ENCODE results near the gene B3GNT7.

B3GNT7 gene

GRCh38 chr2:231359948-231360347, 35.6 kb upstream of the B3GNT7 start:
- H3K9ac ChIP-seq (ENCODE audit: low read length), result no peak overlapping the region
- no peak for TF ChIP-seq EZH2phosphoT487 (conservative IDR thresholded peaks at IDR 0.05; ENCODE audit: low read length)
- TF ChIP-seq, protein P1, sequence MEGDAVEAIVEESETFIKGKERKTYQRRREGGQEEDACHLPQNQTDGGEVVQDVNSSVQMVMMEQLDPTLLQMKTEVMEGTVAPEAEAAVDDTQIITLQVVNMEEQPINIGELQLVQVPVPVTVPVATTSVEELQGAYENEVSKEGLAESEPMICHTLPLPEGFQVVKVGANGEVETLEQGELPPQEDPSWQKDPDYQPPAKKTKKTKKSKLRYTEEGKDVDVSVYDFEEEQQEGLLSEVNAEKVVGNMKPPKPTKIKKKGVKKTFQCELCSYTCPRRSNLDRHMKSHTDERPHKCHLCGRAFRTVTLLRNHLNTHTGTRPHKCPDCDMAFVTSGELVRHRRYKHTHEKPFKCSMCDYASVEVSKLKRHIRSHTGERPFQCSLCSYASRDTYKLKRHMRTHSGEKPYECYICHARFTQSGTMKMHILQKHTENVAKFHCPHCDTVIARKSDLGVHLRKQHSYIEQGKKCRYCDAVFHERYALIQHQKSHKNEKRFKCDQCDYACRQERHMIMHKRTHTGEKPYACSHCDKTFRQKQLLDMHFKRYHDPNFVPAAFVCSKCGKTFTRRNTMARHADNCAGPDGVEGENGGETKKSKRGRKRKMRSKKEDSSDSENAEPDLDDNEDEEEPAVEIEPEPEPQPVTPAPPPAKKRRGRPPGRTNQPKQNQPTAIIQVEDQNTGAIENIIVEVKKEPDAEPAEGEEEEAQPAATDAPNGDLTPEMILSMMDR (IDR thresholded peaks at IDR 0.05; ENCODE audit: insufficient read depth, low read length, poor library complexity, severe bottlenecking), result no peak
- no peaks in the 10 kb centered on the region for H3K9me3 ChIP-seq (ENCODE audit: insufficient read depth, low read length)
- H3K4me2 ChIP-seq (ENCODE audit: low read depth, low read length, poor library complexity, severe bottlenecking), result no peak overlapping the region
- H3K27ac ChIP-seq (ENCODE audit: low read depth, low read length), result no peak overlapping the region
- no peak overlapping the region for H2AFZ ChIP-seq (ENCODE audit: low read depth, low read length, severe bottlenecking)
- H4K20me1 ChIP-seq (ENCODE audit: low read depth, low read length), result no peaks in the 10 kb centered on the region
- no peaks in the 10 kb centered on the region for H3K27me3 ChIP-seq (ENCODE audit: low read length)
- no peaks in the 10 kb centered on the region for H3K9me2 ChIP-seq (replicated peaks; ENCODE audit: insufficient read depth, low read length)
- no peaks in the 10 kb centered on the region for H3K36me3 ChIP-seq (ENCODE audit: low read length)
- no peak overlapping the region for H3K4me3 ChIP-seq (ENCODE audit: insufficient read depth, low read length, poor library complexity, severe bottlenecking)
- no peaks in the 10 kb centered on the region for H3K79me2 ChIP-seq (ENCODE audit: insufficient read depth, low read length)
- H3F3A ChIP-seq (ENCODE audit: insufficient read depth), result peaks cover 4% of the 10 kb centered on the region; the same call in 1 of the 2 replicates

DNA sequence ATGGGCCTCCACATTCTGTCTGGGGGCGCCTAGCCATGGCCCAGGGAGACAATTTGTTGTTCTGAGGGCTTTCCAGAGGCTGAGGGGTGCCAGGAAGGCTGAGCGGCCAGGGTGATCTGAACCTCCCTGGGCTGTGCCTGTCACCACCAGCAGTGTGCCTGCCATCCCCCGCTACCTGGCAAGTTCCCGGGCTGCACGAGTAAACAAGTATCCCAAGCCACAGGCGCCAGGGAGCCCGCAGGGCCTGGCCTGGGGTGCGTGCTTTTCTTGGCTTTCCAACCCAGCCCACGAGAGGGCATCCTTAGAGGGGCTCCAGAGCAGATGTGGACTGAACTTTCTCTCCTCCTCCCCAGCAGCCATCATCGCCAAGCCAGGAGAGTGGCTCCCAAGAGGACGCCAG, 35.1 kb upstream of the B3GNT7 start:
- H4K20me1 ChIP-seq (ENCODE audit: low read depth, low read length), result no peaks in the 10 kb centered on the region
- H3K9me2 ChIP-seq (replicated peaks; ENCODE audit: insufficient read depth, low read length), result no peaks in the 10 kb centered on the region
- peaks cover 4% of the 10 kb centered on the region; the same call in 1 of the 2 replicates for H3F3A ChIP-seq (ENCODE audit: insufficient read depth)
- H2AFZ ChIP-seq (ENCODE audit: low read depth, low read length, severe bottlenecking), result no peak overlapping the region
- H3K9ac ChIP-seq (ENCODE audit: low read length), result no peak overlapping the region
- H3K27me3 ChIP-seq (ENCODE audit: low read length), result no peaks in the 10 kb centered on the region
- no peak overlapping the region for H3K4me2 ChIP-seq (ENCODE audit: low read depth, low read length, poor library complexity, severe bottlenecking)
- no peak overlapping the region for H3K4me3 ChIP-seq (ENCODE audit: insufficient read depth, low read length, poor library complexity, severe bottlenecking)
- no peaks in the 10 kb centered on the region for H3K79me2 ChIP-seq (ENCODE audit: insufficient read depth, low read length)
- no peaks in the 10 kb centered on the region for H3K36me3 ChIP-seq (ENCODE audit: low read length)
- no peak overlapping the region for H3K27ac ChIP-seq (ENCODE audit: low read depth, low read length)
- H3K9me3 ChIP-seq (ENCODE audit: insufficient read depth, low read length), result no peaks in the 10 kb centered on the region
- TF ChIP-seq EZH2phosphoT487 (conservative IDR thresholded peaks at IDR 0.05; ENCODE audit: low read length), result no peak
- TF ChIP-seq, protein P1 (IDR thresholded peaks at IDR 0.05; ENCODE audit: insufficient read depth, low read length, poor library complexity, severe bottlenecking), result no peak

- no peak overlapping the region for H3K4me2 ChIP-seq (ENCODE audit: low read depth, low read length, poor library complexity, severe bottlenecking)
- no peaks in the 10 kb centered on the region for H3K79me2 ChIP-seq (ENCODE audit: insufficient read depth, low read length)
- H3K4me3 ChIP-seq (ENCODE audit: insufficient read depth, low read length, poor library complexity, severe bottlenecking), result no peak overlapping the region
- no peaks in the 10 kb centered on the region for H3K9me2 ChIP-seq (replicated peaks; ENCODE audit: insufficient read depth, low read length)
- no peaks in the 10 kb centered on the region for H3K9me3 ChIP-seq (ENCODE audit: insufficient read depth, low read length)
- TF ChIP-seq, protein P1 (IDR thresholded peaks at IDR 0.05; ENCODE audit: insufficient read depth, low read length, poor library complexity, severe bottlenecking), result no peak
- TF ChIP-seq EZH2phosphoT487 (conservative IDR thresholded peaks at IDR 0.05; ENCODE audit: low read length), result no peak
- H3F3A ChIP-seq (ENCODE audit: insufficient read depth), result peaks cover 4% of the 10 kb centered on the region; the same call in 1 of the 2 replicates
- no peak overlapping the region for H3K27ac ChIP-seq (ENCODE audit: low read depth, low read length)
- no peaks in the 10 kb centered on the region for H3K36me3 ChIP-seq (ENCODE audit: low read length)
- no peaks in the 10 kb centered on the region for H4K20me1 ChIP-seq (ENCODE audit: low read depth, low read length)
- H3K9ac ChIP-seq (ENCODE audit: low read length), result no peak overlapping the region
- H2AFZ ChIP-seq (ENCODE audit: low read depth, low read length, severe bottlenecking), result no peak overlapping the region
- H3K27me3 ChIP-seq (ENCODE audit: low read length), result no peaks in the 10 kb centered on the region
Measured at GRCh38 chr2:231360881-231361371, 34.6 kb upstream of the B3GNT7 start.
